K562 (cell line): ENCODE results near the gene NINJ1. TPM values are rescaled to one million over a fixed set of nuclear protein-coding genes. Genes with fewer than 3 reads are reported as not detected.

ENCODE experiments used
- ATAC-seq: fragments of 200-7000 bp; cut with Tn5 transposase; 3 replicates; pipeline ENCODE4 v1.9.1; 2020; ENCODE audit warnings: moderate library complexity
- BruUV-seq: library from RNA; stranded (reverse); fragments of 400-500 nt; replicated peaks from 2 replicates; lab custom pipeline; 2021; lab: Mats Ljungman, UMichigan
- CTCF ChIA-PET: fragments of 300-600 bp; formaldehyde crosslinking; extraction: SDS; loops from one replicate; lab custom pipeline; 2021; ENCODE audit warnings: low intra/inter-chr PET ratio; lab: Yijun Ruan, JAX
- POLR2A ChIA-PET: fragments of 300-600, 350-650 bp; sonication (Branson Sonifier 250); formaldehyde crosslinking; extraction: SDS; loops from one replicate; lab custom pipeline; 2021; ENCODE audit warnings: antibody characterized with exemption, inconsistent platforms; lab: Yijun Ruan, JAX
- DNase-seq, 4 experiments: peaks; one replicate each; pipeline versions ENCODE4 v3.0.0 to v3.0.0-alpha.2; 2011 to 2018; ENCODE audit warnings: low spot score in 3 of 4, mixed read lengths in 3 of 4; ENCODE audit errors: extremely low read depth in 1 of 4
- FAIRE-seq: peaks from 2 replicates; lab custom pipeline; 2011; peaks lifted over from hg19 to GRCh38; lab: Jason Lieb, UNC
- H2AFZ ChIP-seq: 2 replicates; pipeline ENCODE4 v1.6.0; 2011; ENCODE audit warnings: low read depth, low read length, control low read depth, inconsistent platforms
- H3K27ac ChIP-seq: fragments of 200-600 bp; 3 replicates; pipeline ENCODE4 v1.8.0; 2011; ENCODE audit warnings: low read depth, mild to moderate bottlenecking, control low read depth, inconsistent platforms, low read length, moderate library complexity, mixed read lengths; ENCODE audit errors: extremely low read depth
- H3K27me3 ChIP-seq, 2 experiments: fragments of 300-600 bp in 1 of 2; 2 replicates in 1 of 2; 3 replicates in 1 of 2; pipeline versions ENCODE4 v1.6.0 to v1.8.0; 2011; ENCODE audit warnings: inconsistent platforms in 2 of 2, low read length in 2 of 2, mild to moderate bottlenecking in 1 of 2, mixed read lengths in 1 of 2, moderate library complexity in 1 of 2; ENCODE audit not compliant: control insufficient read depth in 2 of 2, insufficient read depth in 2 of 2
- H3K36me3 ChIP-seq: fragments of 300-600 bp; 3 replicates; pipeline ENCODE4 v1.8.0; 2011; ENCODE audit warnings: mild to moderate bottlenecking, low read length, inconsistent platforms; ENCODE audit not compliant: control insufficient read depth, insufficient read depth
- H3K4me1 ChIP-seq, 2 experiments: fragments of 200-600 bp in 1 of 2; replicated peaks in 1 of 2; 2 replicates in 1 of 2; 3 replicates in 1 of 2; pipeline versions ENCODE4 v1.5.1 to v1.8.0; 2011; ENCODE audit warnings: inconsistent platforms in 2 of 2, low read length in 2 of 2, mild to moderate bottlenecking in 1 of 2, mixed read lengths in 1 of 2, moderate library complexity in 1 of 2; ENCODE audit not compliant: control insufficient read depth in 2 of 2, insufficient read depth in 2 of 2
- H3K4me2 ChIP-seq: 2 replicates; pipeline ENCODE4 v1.6.1; 2011; ENCODE audit warnings: low read length, control low read depth, inconsistent platforms, mixed read lengths; ENCODE audit not compliant: insufficient read depth
- H3K4me3 ChIP-seq: fragments of 200-600 bp; sonication (generic), shearing (Covaris generic); 2 replicates; pipeline ENCODE4 v1.5.1; 2016; ENCODE audit warnings: control low read depth, inconsistent platforms
- H3K79me2 ChIP-seq: fragments of 200-600 bp; 3 replicates; pipeline ENCODE4 v1.8.0; 2011; ENCODE audit warnings: low read length, inconsistent platforms; ENCODE audit not compliant: control insufficient read depth, insufficient read depth
- H3K9ac ChIP-seq, 2 experiments: 2 replicates each; pipeline versions ENCODE4 v1.6.0 to v1.6.1; 2011; ENCODE audit warnings: low read depth in 2 of 2, low read length in 2 of 2, control low read depth in 1 of 2, inconsistent platforms in 1 of 2, mild to moderate bottlenecking in 1 of 2, mixed read lengths in 1 of 2; ENCODE audit not compliant: insufficient read depth in 1 of 2
- H3K9me1 ChIP-seq: one replicate; pipeline ENCODE4 v1.6.0; 2011; ENCODE audit warnings: inconsistent platforms, mild to moderate bottlenecking, low read length, moderate library complexity; ENCODE audit not compliant: control insufficient read depth, insufficient read depth
- H3K9me3 ChIP-seq: replicated peaks from 2 replicates; pipeline ENCODE4 v1.5.1; 2011; ENCODE audit warnings: low read depth, low read length, inconsistent platforms; ENCODE audit not compliant: control insufficient read depth, insufficient read depth
- H4K20me1 ChIP-seq: replicated peaks from 2 replicates; pipeline ENCODE4 v1.6.1; 2011; ENCODE audit warnings: low read length, inconsistent platforms, mixed read lengths; ENCODE audit not compliant: control insufficient read depth, insufficient read depth
- CCNT2 ChIP-seq: IDR thresholded peaks from 2 replicates; pipeline ENCODE4 v1.6.1; 2011; ENCODE audit warnings: borderline replicate concordance, low read depth, mild to moderate bottlenecking, moderate library complexity, mixed read lengths, low read length; ENCODE audit not compliant: insufficient read length; ENCODE audit errors: extremely low read depth
- GATAD2A ChIP-seq: fragments of 450-650 bp; IDR thresholded peaks from 2 replicates; pipeline ENCODE4 v1.6.1; 2017
- MAX ChIP-seq: sonication (generic); formaldehyde crosslinking; IDR thresholded peaks from 2 replicates; pipeline ENCODE4 v1.9.0; 2022; ENCODE audit warnings: mild to moderate bottlenecking, missing genetic modification reagents
- NFE2 ChIP-seq: IDR thresholded peaks from 2 replicates; pipeline ENCODE4 v1.6.1; 2014; ENCODE audit warnings: antibody characterized with exemption, low read depth
- NR2F6 ChIP-seq: fragments of 450-650 bp; formaldehyde crosslinking; IDR thresholded peaks from 2 replicates; pipeline ENCODE4 v1.4.0; 2020; ENCODE audit warnings: mild to moderate bottlenecking
- POLR3G ChIP-seq: IDR thresholded peaks from 2 replicates; pipeline ENCODE4 v1.6.1; 2011; ENCODE audit not compliant: insufficient read length, insufficient replicate concordance; ENCODE audit errors: extremely low read depth
- TFAM ChIP-seq: fragments of 250-450 bp; sonication (Bioruptor Pico); conservative IDR thresholded peaks from 2 replicates; pipeline ENCODE4 v1.5.0; 2021; ENCODE audit warnings: mild to moderate bottlenecking, moderate library complexity
- UBTF ChIP-seq, 2 experiments: IDR thresholded peaks; 2 replicates each; pipeline ENCODE4 v1.6.1; 2012; ENCODE audit warnings: improper control_type of control experiment in 2 of 2, low read depth in 2 of 2, low read length in 2 of 2, borderline replicate concordance in 1 of 2
- ZBTB7A ChIP-seq: IDR thresholded peaks from 2 replicates; pipeline ENCODE4 v1.6.1; 2011; ENCODE audit warnings: low read depth, mild to moderate bottlenecking, low read length, moderate library complexity, borderline replicate concordance; ENCODE audit not compliant: control insufficient read depth
- ZEB2 ChIP-seq: fragments of 450-650 bp; IDR thresholded peaks from 2 replicates; pipeline ENCODE4 v1.6.1; 2016
- ZKSCAN1 ChIP-seq: fragments of 150-350 bp; IDR thresholded peaks from 2 replicates; pipeline ENCODE4 v1.6.1; 2016; ENCODE audit warnings: low read depth, low read length
- ZNF507 ChIP-seq: conservative IDR thresholded peaks from 2 replicates; pipeline ENCODE4 v1.6.1; 2017; ENCODE audit warnings: missing genetic modification characterization, missing compliant biosample characterization
- ZSCAN29 ChIP-seq: fragments of 450-650 bp; IDR thresholded peaks from 2 replicates; pipeline ENCODE4 v1.6.1; 2017
- WGBS: fragments of 100-300 bp; shearing (Covaris generic); methylation state at CpG from one replicate; pipeline ENCODE4 v1.1.6; 2016; ENCODE audit warnings: low coverage, mixed read lengths; ENCODE audit not compliant: insufficient coverage; ENCODE audit errors: missing lambda C conversion rate; 5-methylcytosine and 5-hydroxymethylcytosine counted together
- in situ Hi-C: fragments of 300-500 bp; cut with MboI; formaldehyde crosslinking; loops from 4 replicates; pipeline ENCODE4 v1.15.0; 2018; ENCODE audit warnings: inconsistent platforms, mixed read lengths
- intact Hi-C: fragments of 100-400 bp; cut with micrococcal nuclease; formaldehyde crosslinking; loops from 2 replicates; pipeline ENCODE4 v1.14.2; 2022
- polyA plus RNA-seq, 8 experiments: library from polyadenylated mRNA; depleted of rRNA in 4 of 8; stranded (reverse) in 5 of 8; unstranded in 3 of 8; fragments of >200 nt; fragmentation: Nextera tagmentation in 2 of 8; fragmentation: Illumina TruSeq in 1 of 8; extraction: Ambion mirVana in 2 of 8; extraction: Trizol in 1 of 8; gene quantifications; 2 replicates each; pipeline versions ENCODE4 v1.2.1 to v1.2.3, GENCODE V29; 2011 to 2014; ENCODE audit warnings: inconsistent platforms in 1 of 8, missing spikeins in 1 of 8
- total RNA-seq, 7 experiments: library from RNA; depleted of rRNA in 6 of 7; stranded (reverse); fragments of >200 nt in 6 of 7; fragmentation: Illumina TruSeq in 2 of 7; extraction: Trizol in 2 of 7; gene quantifications; 2 replicates each; pipeline versions ENCODE4 v1.2.1 to v1.2.3, GENCODE V29; 2011 to 2021; ENCODE audit warnings: low replicate concordance in 1 of 7
- TF ChIP-seq, protein P1 (sequence below): sonication (generic); formaldehyde crosslinking; IDR thresholded peaks from 2 replicates; pipeline ENCODE4 v1.8.0; 2022; ENCODE audit warnings: mild to moderate bottlenecking, low read depth, missing genetic modification reagents
- TF ChIP-seq, protein P2 (sequence below): sonication (generic); formaldehyde crosslinking; IDR thresholded peaks from 2 replicates; pipeline ENCODE4 v1.8.0; 2022; ENCODE audit warnings: mild to moderate bottlenecking, missing genetic modification reagents

The NINJ1 gene
- total and polyA plus RNA-seq, 9 of the 15 experiments (the other 6 are each of a cell fraction or from before 2014, with no cell fraction given): 0.13 to 8.4 (median 4.9) TPM

- TF ChIP-seq, protein P1, sequence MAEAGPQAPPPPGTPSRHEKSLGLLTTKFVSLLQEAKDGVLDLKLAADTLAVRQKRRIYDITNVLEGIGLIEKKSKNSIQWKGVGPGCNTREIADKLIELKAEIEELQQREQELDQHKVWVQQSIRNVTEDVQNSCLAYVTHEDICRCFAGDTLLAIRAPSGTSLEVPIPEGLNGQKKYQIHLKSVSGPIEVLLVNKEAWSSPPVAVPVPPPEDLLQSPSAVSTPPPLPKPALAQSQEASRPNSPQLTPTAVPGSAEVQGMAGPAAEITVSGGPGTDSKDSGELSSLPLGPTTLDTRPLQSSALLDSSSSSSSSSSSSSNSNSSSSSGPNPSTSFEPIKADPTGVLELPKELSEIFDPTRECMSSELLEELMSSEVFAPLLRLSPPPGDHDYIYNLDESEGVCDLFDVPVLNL (CRISPR knock-in tag): no peak
- TF ChIP-seq NFE2: peak; percentile 62
- no peak for TF ChIP-seq ZEB2
- peak; percentile 62; the same call in 1 of the 2 replicates for TF ChIP-seq MAX (CRISPR knock-in tag)
- no peak for TF ChIP-seq ZSCAN29
- no peak for TF ChIP-seq TFAM (CRISPR knock-in tag)
These were observed 35.7 kb downstream of the NINJ1 start (continued) for GRCh38 chr9:93098236-93098946.

GRCh38 chr9:93097511-93098201, 36.4 kb downstream of the NINJ1 start:
- Histone ChIP-seq H3K9me1 (peaks cover 4% of the 10 kb centered on the region), H3K27ac (no peak overlapping the region), H3K9me3 (no peaks in the 10 kb centered on the region), H2AFZ (no peak overlapping the region), H3K4me3 (no peak overlapping the region), H4K20me1 (0 out of 2 replicates have a peak, but pooled peaks cover 4% of the 10 kb centered on the region), H3K4me2 (0 out of 2 replicates have a peak overlapping the region, but pooled peaks have one; percentile 81), H3K79me2 (no peaks in the 10 kb centered on the region; the same call in 2 of the 3 replicates), H3K27me3 (no peaks in the 10 kb centered on the region), H3K9ac (no peak overlapping the region), H3K36me3 (no peaks in the 10 kb centered on the region), H3K4me1 (peaks cover 26 to 52% of the 10 kb centered on the region in 2 experiments)
- FAIRE-seq (peak; percentile 11), DNase-seq (no peak), ATAC-seq (no peak)
- in situ Hi-C loops: no loop called here
- CTCF ChIA-PET: no interaction called here
- intact Hi-C loops: loop anchor here (5.0 kb wide), 1 partner anchor 35 kb away; no protein-coding TSS in a partner anchor
- BruUV-seq: no TSS peak
- POLR2A ChIA-PET: interaction anchor here (0.7 to 2.9 kb wide), 2 partner anchors 10 to 36 kb away, joined by 3 to 16 read pairs; partner anchors contain the start of gene NINJ1
- WGBS: 85% methylated on average over 11 of the region's 11 CpGs
- TF ChIP-seq, protein P2, sequence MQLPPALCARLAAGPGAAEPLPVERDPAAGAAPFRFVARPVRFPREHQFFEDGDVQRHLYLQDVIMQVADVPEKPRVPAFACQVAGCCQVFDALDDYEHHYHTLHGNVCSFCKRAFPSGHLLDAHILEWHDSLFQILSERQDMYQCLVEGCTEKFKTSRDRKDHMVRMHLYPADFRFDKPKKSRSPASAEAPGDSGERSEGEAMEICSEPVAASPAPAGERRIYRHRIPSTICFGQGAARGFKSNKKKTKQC: no peak
- TF ChIP-seq ZNF507 (tag) (no peak), ZBTB7A (no peak), POLR3G (no peak), UBTF (IDR thresholded peaks at IDR 0.05; ENCODE audit: borderline replicate concordance in 1 of 2, low read depth in 2 of 2, low read length in 2 of 2) (no peak), GATAD2A (no peak), NR2F6 (CRISPR knock-in tag) (no peak), ZKSCAN1 (no peak), CCNT2 (no peak)
